K562 (cell line): ENCODE data around the gene GPER1. TPM values are rescaled to one million over a fixed set of nuclear protein-coding genes. Genes with fewer than 3 reads are reported as not detected.

ENCODE experiments used
- ATAC-seq: fragments of 200-7000 bp; cut with Tn5 transposase; 3 replicates; pipeline ENCODE4 v1.9.1; 2020; ENCODE audit warnings: moderate library complexity
- BruUV-seq: library from RNA; stranded (reverse); fragments of 400-500 nt; replicated peaks from 2 replicates; lab custom pipeline; 2021; lab: Mats Ljungman, UMichigan
- CTCF ChIA-PET: fragments of 300-600 bp; formaldehyde crosslinking; extraction: SDS; loops from one replicate; lab custom pipeline; 2021; ENCODE audit warnings: low intra/inter-chr PET ratio; lab: Yijun Ruan, JAX
- POLR2A ChIA-PET: fragments of 300-600, 350-650 bp; sonication (Branson Sonifier 250); formaldehyde crosslinking; extraction: SDS; loops from one replicate; lab custom pipeline; 2021; ENCODE audit warnings: antibody characterized with exemption, inconsistent platforms; lab: Yijun Ruan, JAX
- DNase-seq, 4 experiments: peaks; one replicate each; pipeline versions ENCODE4 v3.0.0 to v3.0.0-alpha.2; 2011 to 2018; ENCODE audit warnings: low spot score in 3 of 4, mixed read lengths in 3 of 4; ENCODE audit errors: extremely low read depth in 1 of 4
- FAIRE-seq: peaks from 2 replicates; lab custom pipeline; 2011; peaks lifted over from hg19 to GRCh38; lab: Jason Lieb, UNC
- H2AFZ ChIP-seq: 2 replicates; pipeline ENCODE4 v1.6.0; 2011; ENCODE audit warnings: low read depth, low read length, control low read depth, inconsistent platforms
- H3K27ac ChIP-seq: fragments of 200-600 bp; 3 replicates; pipeline ENCODE4 v1.8.0; 2011; ENCODE audit warnings: low read depth, mild to moderate bottlenecking, control low read depth, inconsistent platforms, low read length, moderate library complexity, mixed read lengths; ENCODE audit errors: extremely low read depth
- H3K27me3 ChIP-seq, 2 experiments: fragments of 300-600 bp in 1 of 2; 2 replicates in 1 of 2; 3 replicates in 1 of 2; pipeline versions ENCODE4 v1.6.0 to v1.8.0; 2011; ENCODE audit warnings: inconsistent platforms in 2 of 2, low read length in 2 of 2, mild to moderate bottlenecking in 1 of 2, mixed read lengths in 1 of 2, moderate library complexity in 1 of 2; ENCODE audit not compliant: control insufficient read depth in 2 of 2, insufficient read depth in 2 of 2
- H3K36me3 ChIP-seq: fragments of 300-600 bp; 3 replicates; pipeline ENCODE4 v1.8.0; 2011; ENCODE audit warnings: mild to moderate bottlenecking, low read length, inconsistent platforms; ENCODE audit not compliant: control insufficient read depth, insufficient read depth
- H3K4me1 ChIP-seq, 2 experiments: fragments of 200-600 bp in 1 of 2; replicated peaks in 1 of 2; 2 replicates in 1 of 2; 3 replicates in 1 of 2; pipeline versions ENCODE4 v1.5.1 to v1.8.0; 2011; ENCODE audit warnings: inconsistent platforms in 2 of 2, low read length in 2 of 2, mild to moderate bottlenecking in 1 of 2, mixed read lengths in 1 of 2, moderate library complexity in 1 of 2; ENCODE audit not compliant: control insufficient read depth in 2 of 2, insufficient read depth in 2 of 2
- H3K4me2 ChIP-seq: 2 replicates; pipeline ENCODE4 v1.6.1; 2011; ENCODE audit warnings: low read length, control low read depth, inconsistent platforms, mixed read lengths; ENCODE audit not compliant: insufficient read depth
- H3K4me3 ChIP-seq: fragments of 200-600 bp; sonication (generic), shearing (Covaris generic); 2 replicates; pipeline ENCODE4 v1.5.1; 2016; ENCODE audit warnings: control low read depth, inconsistent platforms
- H3K79me2 ChIP-seq: fragments of 200-600 bp; 3 replicates; pipeline ENCODE4 v1.8.0; 2011; ENCODE audit warnings: low read length, inconsistent platforms; ENCODE audit not compliant: control insufficient read depth, insufficient read depth
- H3K9ac ChIP-seq, 2 experiments: 2 replicates each; pipeline versions ENCODE4 v1.6.0 to v1.6.1; 2011; ENCODE audit warnings: low read depth in 2 of 2, low read length in 2 of 2, control low read depth in 1 of 2, inconsistent platforms in 1 of 2, mild to moderate bottlenecking in 1 of 2, mixed read lengths in 1 of 2; ENCODE audit not compliant: insufficient read depth in 1 of 2
- H3K9me1 ChIP-seq: one replicate; pipeline ENCODE4 v1.6.0; 2011; ENCODE audit warnings: inconsistent platforms, mild to moderate bottlenecking, low read length, moderate library complexity; ENCODE audit not compliant: control insufficient read depth, insufficient read depth
- H3K9me3 ChIP-seq: replicated peaks from 2 replicates; pipeline ENCODE4 v1.5.1; 2011; ENCODE audit warnings: low read depth, low read length, inconsistent platforms; ENCODE audit not compliant: control insufficient read depth, insufficient read depth
- H4K20me1 ChIP-seq: replicated peaks from 2 replicates; pipeline ENCODE4 v1.6.1; 2011; ENCODE audit warnings: low read length, inconsistent platforms, mixed read lengths; ENCODE audit not compliant: control insufficient read depth, insufficient read depth
- ERF ChIP-seq: fragments of 450-650 bp; formaldehyde crosslinking; IDR thresholded peaks from 2 replicates; pipeline ENCODE4 v1.4.0; 2020; ENCODE audit warnings: mild to moderate bottlenecking, mixed read lengths
- ETS2 ChIP-seq: IDR thresholded peaks from 2 replicates; pipeline ENCODE4 v1.6.1; 2016; ENCODE audit warnings: borderline replicate concordance, missing genetic modification characterization, mild to moderate bottlenecking, moderate library complexity, missing compliant biosample characterization; ENCODE audit not compliant: poor library complexity, severe bottlenecking
- KAT7 ChIP-seq: sonication (generic); formaldehyde crosslinking; IDR thresholded peaks from 2 replicates; pipeline ENCODE4 v1.8.0; 2022; ENCODE audit warnings: missing genetic modification reagents, mild to moderate bottlenecking, borderline replicate concordance
- SMARCA5 ChIP-seq: fragments of 450-650 bp; IDR thresholded peaks from 2 replicates; pipeline ENCODE4 v1.6.1; 2016
- ZSCAN32 ChIP-seq: fragments of 450-650 bp; formaldehyde crosslinking; IDR thresholded peaks from 2 replicates; pipeline ENCODE4 v1.4.0; 2020; ENCODE audit warnings: mild to moderate bottlenecking, moderate library complexity
- WGBS: fragments of 100-300 bp; shearing (Covaris generic); methylation state at CpG from one replicate; pipeline ENCODE4 v1.1.6; 2016; ENCODE audit warnings: low coverage, mixed read lengths; ENCODE audit not compliant: insufficient coverage; ENCODE audit errors: missing lambda C conversion rate; 5-methylcytosine and 5-hydroxymethylcytosine counted together
- in situ Hi-C: fragments of 300-500 bp; cut with MboI; formaldehyde crosslinking; loops from 4 replicates; pipeline ENCODE4 v1.15.0; 2018; ENCODE audit warnings: inconsistent platforms, mixed read lengths
- intact Hi-C: fragments of 100-400 bp; cut with micrococcal nuclease; formaldehyde crosslinking; loops from 2 replicates; pipeline ENCODE4 v1.14.2; 2022
- polyA plus RNA-seq, 8 experiments: library from polyadenylated mRNA; depleted of rRNA in 4 of 8; stranded (reverse) in 5 of 8; unstranded in 3 of 8; fragments of >200 nt; fragmentation: Nextera tagmentation in 2 of 8; fragmentation: Illumina TruSeq in 1 of 8; extraction: Ambion mirVana in 2 of 8; extraction: Trizol in 1 of 8; gene quantifications; 2 replicates each; pipeline versions ENCODE4 v1.2.1 to v1.2.3, GENCODE V29; 2011 to 2014; ENCODE audit warnings: inconsistent platforms in 1 of 8, missing spikeins in 1 of 8
- total RNA-seq, 7 experiments: library from RNA; depleted of rRNA in 6 of 7; stranded (reverse); fragments of >200 nt in 6 of 7; fragmentation: Illumina TruSeq in 2 of 7; extraction: Trizol in 2 of 7; gene quantifications; 2 replicates each; pipeline versions ENCODE4 v1.2.1 to v1.2.3, GENCODE V29; 2011 to 2021; ENCODE audit warnings: low replicate concordance in 1 of 7
- TF ChIP-seq, protein P1 (sequence below), 2 experiments: fragments of 450-650 bp in 1 of 2; sonication (generic) in 1 of 2; formaldehyde crosslinking in 1 of 2; IDR thresholded peaks in 1 of 2; conservative IDR thresholded peaks in 1 of 2; 2 replicates each; pipeline versions ENCODE4 v1.6.1 to v1.8.1; 2016 to 2023; ENCODE audit warnings: mild to moderate bottlenecking in 2 of 2, moderate library complexity in 2 of 2, inconsistent platforms in 1 of 2, missing genetic modification reagents in 1 of 2
- TF ChIP-seq, protein P2 (sequence below): sonication (generic); formaldehyde crosslinking; IDR thresholded peaks from 2 replicates; pipeline ENCODE4 v1.8.0; 2022; ENCODE audit warnings: missing genetic modification reagents, mild to moderate bottlenecking, borderline replicate concordance

Gene GPER1
- total and polyA plus RNA-seq, 9 of the 15 experiments (the other 6 are each of a cell fraction or from before 2014, with no cell fraction given), result 0.04 to 0.09 (median 0.08) TPM; not detected in 6

DNA sequence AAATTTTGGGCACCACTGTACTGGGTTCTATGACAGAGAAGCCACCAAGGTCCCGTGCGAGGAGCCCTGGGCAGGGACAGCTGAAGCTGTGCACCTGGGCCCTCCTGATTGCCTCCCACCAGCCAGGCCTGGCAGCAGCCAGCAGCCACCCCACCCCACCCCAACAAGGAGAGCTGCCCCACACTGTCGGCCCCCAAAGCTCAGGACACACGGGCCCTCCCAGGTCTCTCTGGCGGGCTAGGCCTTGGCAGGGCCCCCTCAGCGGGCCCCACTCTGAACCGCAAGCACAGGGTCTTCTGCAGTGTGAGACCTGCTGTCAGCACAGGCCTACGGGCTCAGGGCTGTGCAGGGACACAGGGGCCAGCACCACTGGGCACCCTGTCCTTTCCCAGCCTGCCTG, 38.1 kb upstream of the GPER1 start:
- Histone ChIP-seq H3K79me2 (peaks cover 6% of the 10 kb centered on the region; the same call in 1 of the 3 replicates), H4K20me1 (peaks cover 5% of the 10 kb centered on the region; the same call in 1 of the 2 replicates), H3K27ac (no peak overlapping the region), H3K9me3 (no peaks in the 10 kb centered on the region), H3K4me2 (no peak overlapping the region), H3K9ac (peak overlapping the region in 1 of 2 experiments; percentile 56; a peak in 1 of 4 replicates), H3K36me3 (no peaks in the 10 kb centered on the region; the same call in 2 of the 3 replicates), H3K4me3 (no peak overlapping the region), H2AFZ (no peak overlapping the region), H3K27me3 (no peaks in the 10 kb centered on the region), H3K4me1 (peaks cover 32 to 74% of the 10 kb centered on the region in 2 experiments), H3K9me1 (no peaks in the 10 kb centered on the region)
- BruUV-seq, result no TSS peak
- 96% methylated on average over 4 of the region's 8 CpGs for WGBS
- POLR2A ChIA-PET, result interaction anchor here (0.7 kb wide), 1 partner anchor 1708 kb away, joined by 3 read pairs; no protein-coding TSS in a partner anchor
- no peak for FAIRE-seq
- no peak for ATAC-seq
- intact Hi-C loops, result no loop called here
- in situ Hi-C loops, result no loop called here
- no peak for DNase-seq
- TF ChIP-seq SMARCA5 (no peak), ETS2 (tag) (no peak), ZSCAN32 (CRISPR knock-in tag) (no peak), ERF (no peak), KAT7 (CRISPR knock-in tag) (no peak)
- TF ChIP-seq, protein P1, sequence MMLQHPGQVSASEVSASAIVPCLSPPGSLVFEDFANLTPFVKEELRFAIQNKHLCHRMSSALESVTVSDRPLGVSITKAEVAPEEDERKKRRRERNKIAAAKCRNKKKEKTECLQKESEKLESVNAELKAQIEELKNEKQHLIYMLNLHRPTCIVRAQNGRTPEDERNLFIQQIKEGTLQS (IDR thresholded peaks at IDR 0.05), result no peak
- TF ChIP-seq, protein P1 (CRISPR knock-in tag; conservative IDR thresholded peaks at IDR 0.05), result no peak
- TF ChIP-seq, protein P2, sequence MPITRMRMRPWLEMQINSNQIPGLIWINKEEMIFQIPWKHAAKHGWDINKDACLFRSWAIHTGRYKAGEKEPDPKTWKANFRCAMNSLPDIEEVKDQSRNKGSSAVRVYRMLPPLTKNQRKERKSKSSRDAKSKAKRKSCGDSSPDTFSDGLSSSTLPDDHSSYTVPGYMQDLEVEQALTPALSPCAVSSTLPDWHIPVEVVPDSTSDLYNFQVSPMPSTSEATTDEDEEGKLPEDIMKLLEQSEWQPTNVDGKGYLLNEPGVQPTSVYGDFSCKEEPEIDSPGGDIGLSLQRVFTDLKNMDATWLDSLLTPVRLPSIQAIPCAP (CRISPR knock-in tag), result no peak
- CTCF ChIA-PET, result no interaction called here
